MM.1S (cell line): ENCODE measurements around the gene GON4L.
"Not testable (repeated sequence)": the region's sequence is repeated elsewhere in the genome, so short reads cannot be mapped to it uniquely, and the experiment has no call there.

Experiments used
- DNase-seq: peaks from one replicate; pipeline ENCODE4 v3.0.0-alpha.2; 2015
- H2AFZ ChIP-seq: fragments of 300-600 bp; sonication (generic); 2 replicates; pipeline ENCODE4 v1.6.0; 2016; ENCODE audit warnings: antibody characterized with exemption, low read length
- H3F3A ChIP-seq: fragments of 300-600 bp; sonication (generic); 2 replicates; pipeline ENCODE4 v1.6.1; 2016; ENCODE audit warnings: mild to moderate bottlenecking, antibody characterized with exemption, low read length, moderate library complexity, mixed read lengths; ENCODE audit not compliant: insufficient read depth
- H3K27ac ChIP-seq: fragments of 300-600 bp; sonication (generic); 2 replicates; pipeline ENCODE4 v1.5.1; 2016; ENCODE audit warnings: mild to moderate bottlenecking, low read length
- H3K27me3 ChIP-seq: fragments of 300-600 bp; sonication (generic); replicated peaks from 2 replicates; pipeline ENCODE4 v1.6.0; 2016; ENCODE audit warnings: low read length; ENCODE audit not compliant: insufficient read depth
- H3K36me3 ChIP-seq: fragments of 300-600 bp; sonication (generic); replicated peaks from 2 replicates; pipeline ENCODE4 v1.6.1; 2016; ENCODE audit warnings: mild to moderate bottlenecking, low read length, mixed read lengths; ENCODE audit not compliant: insufficient read depth
- H3K4me1 ChIP-seq: fragments of 300-600 bp; sonication (generic); 2 replicates; pipeline ENCODE4 v1.6.1; 2016; ENCODE audit warnings: low read length, mixed read lengths
- H3K4me2 ChIP-seq: fragments of 300-600 bp; sonication (generic); 2 replicates; pipeline ENCODE4 v1.6.0; 2016; ENCODE audit warnings: low read depth, low read length
- H3K4me3 ChIP-seq: fragments of 300-600 bp; sonication (generic); 2 replicates; pipeline ENCODE4 v1.5.1; 2016; ENCODE audit warnings: low read length, mixed read lengths
- H3K79me2 ChIP-seq: fragments of 300-600 bp; sonication (generic); 2 replicates; pipeline ENCODE4 v1.6.1; 2016; ENCODE audit warnings: mixed run types, low read length, mixed read lengths
- H3K9ac ChIP-seq: fragments of 300-600 bp; sonication (generic); 2 replicates; pipeline ENCODE4 v1.6.1; 2016; ENCODE audit warnings: low read length, mixed read lengths
- H3K9me2 ChIP-seq: fragments of 300-600 bp; sonication (generic); replicated peaks from 2 replicates; pipeline ENCODE4 v1.6.1; 2016; ENCODE audit warnings: mild to moderate bottlenecking, low read length, mixed read lengths; ENCODE audit not compliant: insufficient read depth
- H3K9me3 ChIP-seq: fragments of 300-600 bp; sonication (generic); replicated peaks from 2 replicates; pipeline ENCODE4 v1.6.1; 2016; ENCODE audit warnings: mild to moderate bottlenecking, low read length, mixed read lengths; ENCODE audit not compliant: insufficient read depth
- H4K20me1 ChIP-seq: fragments of 300-600 bp; sonication (generic); 2 replicates; pipeline ENCODE4 v1.6.1; 2016; ENCODE audit warnings: mild to moderate bottlenecking, low read length, moderate library complexity, mixed read lengths; ENCODE audit not compliant: insufficient read depth
- CTCF ChIP-seq: fragments of 300-600 bp; sonication (generic); IDR thresholded peaks from 2 replicates; pipeline ENCODE4 v1.5.1; 2016; ENCODE audit warnings: antibody characterized with exemption, low read length, mixed read lengths
- EZH2 ChIP-seq: fragments of 300-600 bp; sonication (generic); optimal IDR thresholded peaks from 2 replicates; pipeline ENCODE3; 2017; ENCODE audit warnings: low read depth, mild to moderate bottlenecking, antibody characterized with exemption, low read length, mixed read lengths
- EZH2phosphoT487 ChIP-seq: fragments of 300-600 bp; sonication (generic); IDR thresholded peaks from 2 replicates; pipeline ENCODE4 v1.6.1; 2018; ENCODE audit warnings: antibody characterized with exemption, low read length

GON4L gene

GRCh38 chr1:155763090-155763815 lies 93.8 kb downstream of the GON4L start:
- not testable (repeated sequence) for H3K27ac ChIP-seq, H3K79me2 ChIP-seq, H3K36me3 ChIP-seq, H3F3A ChIP-seq, H4K20me1 ChIP-seq, H3K4me2 ChIP-seq, H3K4me1 ChIP-seq, H3K9me2 ChIP-seq, H3K9ac ChIP-seq, H2AFZ ChIP-seq, H3K4me3 ChIP-seq, H3K9me3 ChIP-seq, DNase-seq, H3K27me3 ChIP-seq

- Histone ChIP-seq H3K9me2 (no peaks in the 10 kb centered on the region), H4K20me1 (no peaks in the 10 kb centered on the region), H2AFZ (no peak overlapping the region), H3K4me3 (no peak overlapping the region), H3K79me2 (no peaks in the 10 kb centered on the region), H3K4me1 (no peaks in the 10 kb centered on the region), H3K9ac (no peak overlapping the region), H3K4me2 (no peak overlapping the region), H3K9me3 (no peaks in the 10 kb centered on the region), H3K27me3 (no peaks in the 10 kb centered on the region), H3K36me3 (peaks cover 6% of the 10 kb centered on the region; the same call in 1 of the 2 replicates), H3K27ac (no peak overlapping the region), H3F3A (no peaks in the 10 kb centered on the region)
- DNase-seq: no peak
- TF ChIP-seq EZH2 (no peak), CTCF (no peak), EZH2phosphoT487 (no peak)
These were observed 95.1 kb downstream of the GON4L start for GRCh38 chr1:155761736-155762405.

GRCh38 chr1:155760751-155761475 lies 96.1 kb downstream of the GON4L start:
- no peak overlapping the region for H2AFZ ChIP-seq
- TF ChIP-seq CTCF: no peak
- no peak for TF ChIP-seq EZH2phosphoT487
- TF ChIP-seq EZH2: no peak
- H3K79me2 ChIP-seq: no peaks in the 10 kb centered on the region
- H3K4me3 ChIP-seq: no peak overlapping the region
- no peaks in the 10 kb centered on the region for H3K4me1 ChIP-seq
- no peaks in the 10 kb centered on the region for H3K27me3 ChIP-seq
- no peaks in the 10 kb centered on the region for H3K9me2 ChIP-seq
- no peak for DNase-seq
- no peak overlapping the region for H3K4me2 ChIP-seq
- no peaks in the 10 kb centered on the region for H3K9me3 ChIP-seq
- H4K20me1 ChIP-seq: no peaks in the 10 kb centered on the region
- H3F3A ChIP-seq: no peaks in the 10 kb centered on the region
- H3K27ac ChIP-seq: no peak overlapping the region
- peaks cover 6% of the 10 kb centered on the region; the same call in 1 of the 2 replicates for H3K36me3 ChIP-seq
- H3K9ac ChIP-seq: no peak overlapping the region
